SU-DHL-6 (cell line): Measurements from ENCODE around the gene IL4I1.

Source experiments
- H2AFZ ChIP-seq: fragments of 200-600 bp; sonication (generic); 2 replicates; pipeline ENCODE4 v1.6.1; 2014; ENCODE audit warnings: low read depth, mild to moderate bottlenecking, moderate library complexity, mixed read lengths, antibody characterized with exemption, low read length; ENCODE audit not compliant: severe bottlenecking
- H3F3A ChIP-seq: fragments of 200-600 bp; shearing (Covaris generic); 2 replicates; pipeline ENCODE4 v1.6.0; 2016; ENCODE audit warnings: antibody characterized with exemption, mild to moderate bottlenecking; ENCODE audit not compliant: insufficient read depth
- H3K27ac ChIP-seq: fragments of 200-600 bp; sonication (generic); 2 replicates; pipeline ENCODE4 v1.5.1; 2016; ENCODE audit warnings: low read depth, mild to moderate bottlenecking, low read length, moderate library complexity, mixed read lengths
- H3K27me3 ChIP-seq: fragments of 200-600 bp; sonication (generic), shearing (Covaris generic); 2 replicates; pipeline ENCODE4 v1.6.0; 2014; ENCODE audit warnings: mild to moderate bottlenecking, low read length
- H3K36me3 ChIP-seq: fragments of 200-600 bp; sonication (generic); 2 replicates; pipeline ENCODE4 v1.6.1; 2014; ENCODE audit warnings: mild to moderate bottlenecking, low read length, mixed read lengths
- H3K4me2 ChIP-seq: fragments of 300-600, 200-600 bp; shearing (Covaris generic), sonication (generic); 2 replicates; pipeline ENCODE4 v1.6.0; 2014; ENCODE audit warnings: low read length, low read depth, mild to moderate bottlenecking; ENCODE audit not compliant: poor library complexity, severe bottlenecking
- H3K4me3 ChIP-seq: fragments of 200-600 bp; sonication (generic); 2 replicates; pipeline ENCODE4 v1.5.1; 2014; ENCODE audit warnings: antibody characterized with exemption, low read length, mild to moderate bottlenecking, mixed read lengths; ENCODE audit not compliant: insufficient read depth, poor library complexity, severe bottlenecking
- H3K79me2 ChIP-seq: fragments of 200-600 bp; sonication (generic); 2 replicates; pipeline ENCODE4 v1.6.1; 2014; ENCODE audit warnings: mild to moderate bottlenecking, low read length, moderate library complexity; ENCODE audit not compliant: insufficient read depth
- H3K9ac ChIP-seq: fragments of 200-600 bp; sonication (generic); 2 replicates; pipeline ENCODE4 v1.7.0; 2014; ENCODE audit warnings: mild to moderate bottlenecking, low read length
- H3K9me2 ChIP-seq: fragments of 200-600 bp; sonication (generic); replicated peaks from 2 replicates; pipeline ENCODE4 v1.6.1; 2014; ENCODE audit warnings: low read length; ENCODE audit not compliant: insufficient read depth
- H3K9me3 ChIP-seq: fragments of 200-600 bp; sonication (generic); 2 replicates; pipeline ENCODE4 v1.6.1; 2014; ENCODE audit warnings: low read length, mixed read lengths; ENCODE audit not compliant: insufficient read depth
- H4K20me1 ChIP-seq: fragments of 200-600 bp; sonication (generic); 2 replicates; pipeline ENCODE4 v1.6.1; 2014; ENCODE audit warnings: low read depth, mild to moderate bottlenecking, antibody characterized with exemption, low read length, moderate library complexity, mixed read lengths
- CTCF ChIP-seq: fragments of 200-600 bp; sonication (generic); IDR thresholded peaks from one replicate; pipeline ENCODE4 v1.5.1; 2017; ENCODE audit warnings: antibody characterized with exemption, mild to moderate bottlenecking, low read length, moderate library complexity; ENCODE audit not compliant: insufficient read depth, poor library complexity, severe bottlenecking
- EZH2phosphoT487 ChIP-seq: fragments of 200-600 bp; sonication (generic), shearing (Covaris generic); conservative IDR thresholded peaks from 2 replicates; pipeline ENCODE4 v1.6.1; 2018; ENCODE audit warnings: mild to moderate bottlenecking, antibody characterized with exemption, low read length, moderate library complexity, mixed read lengths

The IL4I1 gene

GRCh38 chr19:49936549-49936948 lies 39.9 kb upstream of the IL4I1 start:
- H3K27me3 ChIP-seq: no peaks in the 10 kb centered on the region
- no peaks in the 10 kb centered on the region for H3K9me2 ChIP-seq
- H3K9ac ChIP-seq: no peak overlapping the region
- H3K4me3 ChIP-seq: no peak overlapping the region
- no peaks in the 10 kb centered on the region; the same call in 1 of the 2 replicates for H4K20me1 ChIP-seq
- H3K36me3 ChIP-seq: peaks cover 7% of the 10 kb centered on the region
- H3K79me2 ChIP-seq: no peaks in the 10 kb centered on the region
- no peak overlapping the region for H3K4me2 ChIP-seq
- H3K27ac ChIP-seq: no peak overlapping the region
- H2AFZ ChIP-seq: no peak overlapping the region
- H3K9me3 ChIP-seq: no peaks in the 10 kb centered on the region
- no peak for TF ChIP-seq EZH2phosphoT487
- TF ChIP-seq CTCF: no peak
- peaks cover 12% of the 10 kb centered on the region for H3F3A ChIP-seq

- H3F3A ChIP-seq: peaks cover 26% of the 10 kb centered on the region
- no peak overlapping the region for H3K4me2 ChIP-seq
Measured at GRCh38 chr19:49933643-49934042, 37.0 kb upstream of the IL4I1 start.

GRCh38 chr19:49932731-49933131 lies 36.0 kb upstream of the IL4I1 start:
- Histone ChIP-seq H3K9me3 (no peaks in the 10 kb centered on the region), H3K9me2 (no peaks in the 10 kb centered on the region), H3K27me3 (no peaks in the 10 kb centered on the region), H3F3A (peaks cover 28% of the 10 kb centered on the region), H2AFZ (no peak overlapping the region), H3K9ac (no peak overlapping the region), H3K36me3 (peaks cover 23% of the 10 kb centered on the region), H3K4me2 (no peak overlapping the region), H3K79me2 (peaks cover 33% of the 10 kb centered on the region), H3K27ac (no peak overlapping the region), H4K20me1 (peaks cover 13% of the 10 kb centered on the region; the same call in 1 of the 2 replicates), H3K4me3 (no peak overlapping the region)
- TF ChIP-seq EZH2phosphoT487: no peak

More at GRCh38 chr19:49933643-49934042, 37.0 kb upstream of the IL4I1 start:
- H3K27me3 ChIP-seq: no peaks in the 10 kb centered on the region
- H3K9me2 ChIP-seq: no peaks in the 10 kb centered on the region
- no peak overlapping the region for H3K9ac ChIP-seq
- H3K79me2 ChIP-seq: peaks cover 24% of the 10 kb centered on the region
- peaks cover 21% of the 10 kb centered on the region for H3K36me3 ChIP-seq
- H3K27ac ChIP-seq: no peak overlapping the region
- H4K20me1 ChIP-seq: peaks cover 13% of the 10 kb centered on the region; the same call in 1 of the 2 replicates
- TF ChIP-seq CTCF: no peak
- no peak for TF ChIP-seq EZH2phosphoT487
- H3K9me3 ChIP-seq: no peaks in the 10 kb centered on the region
- no peak overlapping the region for H3K4me3 ChIP-seq
- no peak overlapping the region for H2AFZ ChIP-seq

- no peak overlapping the region for H3K27ac ChIP-seq
- no peak overlapping the region for H3K4me3 ChIP-seq
- peaks cover 13% of the 10 kb centered on the region; the same call in 1 of the 2 replicates for H4K20me1 ChIP-seq
- no peaks in the 10 kb centered on the region for H3K9me2 ChIP-seq
- peaks cover 40% of the 10 kb centered on the region for H3K79me2 ChIP-seq
- H3F3A ChIP-seq: peaks cover 31% of the 10 kb centered on the region
- no peak overlapping the region for H2AFZ ChIP-seq
- H3K27me3 ChIP-seq: no peaks in the 10 kb centered on the region
- H3K36me3 ChIP-seq: peaks cover 24% of the 10 kb centered on the region
- no peak overlapping the region for H3K9ac ChIP-seq
- TF ChIP-seq CTCF: no peak
- no peak for TF ChIP-seq EZH2phosphoT487
- no peak overlapping the region for H3K4me2 ChIP-seq
- H3K9me3 ChIP-seq: no peaks in the 10 kb centered on the region
Measured at GRCh38 chr19:49932041-49932451, 35.4 kb upstream of the IL4I1 start.
